Uterus (tissue), 4 donors: ENCODE results near the gene KPNA4. TPM values are rescaled to one million over a fixed set of nuclear protein-coding genes. Genes with fewer than 3 reads are reported as not detected.

Experiments
- DNase-seq, 2 donors: peaks; one replicate each; pipeline ENCODE4 v3.0.0-alpha.2; 2019 to 2020
- H3K27ac ChIP-seq, 2 donors: fragments of 200-600 bp; sonication (generic); 1 replicate in 1 of 2; 2 replicates in 1 of 2; pipeline ENCODE4 v1.5.1; 2016 to 2018
- H3K27me3 ChIP-seq, 2 donors: fragments of 200-600 bp; sonication (generic); one replicate each; pipeline ENCODE4 v1.5.1; 2018 to 2019; ENCODE audit warnings: control low read depth in 1 of 2
- H3K36me3 ChIP-seq, 2 donors: fragments of 200-600 bp; sonication (generic); one replicate each; pipeline ENCODE4 v1.5.1; 2019; ENCODE audit warnings: control low read depth in 1 of 2
- H3K4me1 ChIP-seq, 2 donors: fragments of 200-600 bp; sonication (generic); one replicate each; pipeline ENCODE4 v1.5.1; 2018 to 2019; ENCODE audit warnings: control low read depth in 1 of 2
- H3K4me3 ChIP-seq, 2 donors: fragments of 200-600 bp; sonication (generic); 1 replicate in 1 of 2; 2 replicates in 1 of 2; pipeline ENCODE4 v1.5.1; 2018 to 2019; ENCODE audit warnings: mild to moderate bottlenecking in 1 of 2
- H3K9me3 ChIP-seq, 2 donors: fragments of 200-600 bp; sonication (generic); one replicate each; pipeline ENCODE4 v1.5.1; 2019; ENCODE audit warnings: control low read depth in 1 of 2
- CTCF ChIP-seq, 4 experiments: fragments of 200-600 bp in 2 of 4; fragments of 450-650 bp in 2 of 4; sonication (generic) in 2 of 4; IDR thresholded peaks; one replicate each; pipeline ENCODE4 v1.5.1; 2016 to 2019; ENCODE audit warnings: antibody characterized with exemption in 4 of 4, mild to moderate bottlenecking in 2 of 4, moderate library complexity in 1 of 4
- POLR2A ChIP-seq, 2 donors: fragments of 450-650 bp; IDR thresholded peaks; one replicate each; pipeline ENCODE4 v1.6.1; 2016; ENCODE audit warnings: antibody characterized with exemption in 2 of 2, mild to moderate bottlenecking in 1 of 2, moderate library complexity in 1 of 2
- intact Hi-C: fragments of 100-400 bp; cut with DNase I; formaldehyde crosslinking; loops from one replicate; pipeline ENCODE4 v1.15.1; 2023; ENCODE audit warnings: low total_unique reads
- small RNA-seq: library from RNA; depleted of rRNA; stranded (forward); fragments of <200 nt; gene quantifications from one replicate; pipeline ENCODE3, GENCODE V24; 2016
- total RNA-seq, 4 donors: library from RNA; depleted of rRNA in 3 of 4; stranded (reverse); fragments of >200 nt in 3 of 4; gene quantifications; one replicate each; pipeline versions ENCODE4 v1.1.0 to v1.2.4, GENCODE V29; 2014 to 2023
- donor health status: DM: yes; HTN: yes; CAD: no.

The KPNA4 gene
- total RNA-seq, 4 donors from 2014 or later: 18.5 to 72.7 (median 33.5) TPM

GRCh38 chr3:160446522-160447056, 118.8 kb downstream of the KPNA4 start:
- intact Hi-C loops: no loop called here
- no peak for TF ChIP-seq CTCF (IDR thresholded peaks at IDR 0.05)
- no peak for TF ChIP-seq POLR2A (IDR thresholded peaks at IDR 0.05)
- H3K4me3 ChIP-seq: no peak overlapping the region
- H3K27me3 ChIP-seq: no peaks in the 10 kb centered on the region
- H3K27ac ChIP-seq: no peak overlapping the region
- H3K9me3 ChIP-seq: no peaks in the 10 kb centered on the region
- no peak for DNase-seq
- H3K36me3 ChIP-seq: no peaks in the 10 kb centered on the region
- H3K4me1 ChIP-seq: no peaks in the 10 kb centered on the region

- Histone ChIP-seq H3K27ac (no peak overlapping the region), H3K4me3 (no peak overlapping the region), H3K4me1 (no peaks in the 10 kb centered on the region), H3K9me3 (no peaks in the 10 kb centered on the region), H3K27me3 (no peaks in the 10 kb centered on the region), H3K36me3 (no peaks in the 10 kb centered on the region)
- TF ChIP-seq POLR2A (IDR thresholded peaks at IDR 0.05) (no peak), CTCF (IDR thresholded peaks at IDR 0.05) (no peak)
- no peak for DNase-seq
- intact Hi-C loops: no loop called here
Measured at GRCh38 chr3:160445854-160446253, 119.5 kb downstream of the KPNA4 start.

Small RNA genes within 50 kb of the gene (small RNA-seq; reads per million reads assigned to genes)
- gene RNU7-136P: not detected

Other genes starting within 250 kb of the KPNA4 start
- 100 to 1,000 TPM in 1 of 4 donors, 10 to 100 TPM in 2, 1 to 10 TPM in 1; 8.8 to 129 (median 20.9) TPM for gene IFT80, start 166.3 kb downstream of the KPNA4 start, total RNA-seq
- 100 to 1,000 TPM in 2 of 4 donors, 10 to 100 TPM in 2; 11.8 to 119 (median 72.4) TPM for gene SMC4, start 165.9 kb downstream of the KPNA4 start, total RNA-seq
- 10 to 100 TPM in 1 of 4 donors, 1 to 10 TPM in 2, not detected in 1; 1.0 to 42.9 (median 5.1) TPM for gene TRIM59, start 115.8 kb downstream of the KPNA4 start, total RNA-seq
- gene ARL14, start 111.6 kb upstream of the KPNA4 start, total RNA-seq: not detected
- gene PPM1L, start 190.7 kb upstream of the KPNA4 start, total RNA-seq: 10 to 100 TPM in 3 of 4 donors, 1 to 10 TPM in 1; 3.2 to 27.9 (median 16.4) TPM